ENCODE data around the gene PPEF1. TPM values are rescaled to one million over a fixed set of nuclear protein-coding genes. Genes with fewer than 3 reads are reported as not detected.

The PPEF1 gene
- total RNA-seq, 1 donor from 2014 or later, result 0.26 TPM

GRCh38 chrX:18682979-18683387 is 24.5 kb upstream of the PPEF1 start:
- Histone ChIP-seq H3K27ac (no peak overlapping the region), H3K4me2 (no peak overlapping the region), H3K27me3 (no peaks in the 10 kb centered on the region), H2AFZ (replicated peaks) (no peak overlapping the region), H3K9ac (no peak overlapping the region), H3F3A (ENCODE audit: low read depth) (no peaks in the 10 kb centered on the region), H3K36me3 (no peaks in the 10 kb centered on the region), H3K79me2 (ENCODE audit: low read depth) (no peaks in the 10 kb centered on the region), H3K4me1 (no peaks in the 10 kb centered on the region), H3K4me3 (no peak overlapping the region), H4K20me1 (ENCODE audit: low read depth) (no peaks in the 10 kb centered on the region), H3K9me3 (ENCODE audit: low read depth) (no peaks in the 10 kb centered on the region)
- H3K27me3 Mint-ChIP-seq (ENCODE audit: insufficient read depth, low read depth), result peaks cover 2% of the 10 kb centered on the region
- H3K4me1 Mint-ChIP-seq, result no peaks in the 10 kb centered on the region
- peaks cover 13% of the 10 kb centered on the region for H3K9me3 Mint-ChIP-seq
- TF ChIP-seq EZH2phosphoT487 (IDR thresholded peaks at IDR 0.05), result no peak
- TF ChIP-seq CTCF (IDR thresholded peaks at IDR 0.05), result no peak
- no peak for TF ChIP-seq EZH2 (IDR thresholded peaks at IDR 0.05)
- H3K4me3 Mint-ChIP-seq, result no peak overlapping the region
- no peak overlapping the region for H3K27ac Mint-ChIP-seq
- no peak for DNase-seq (ENCODE audit: low spot score)
- H3K36me3 Mint-ChIP-seq, result no peaks in the 10 kb centered on the region

- H3K4me1 Mint-ChIP-seq, result no peaks in the 10 kb centered on the region
- H3K27ac Mint-ChIP-seq, result no peak overlapping the region
Measured at GRCh38 chrX:18687856-18688495, 19.5 kb upstream of the PPEF1 start.

DNA sequence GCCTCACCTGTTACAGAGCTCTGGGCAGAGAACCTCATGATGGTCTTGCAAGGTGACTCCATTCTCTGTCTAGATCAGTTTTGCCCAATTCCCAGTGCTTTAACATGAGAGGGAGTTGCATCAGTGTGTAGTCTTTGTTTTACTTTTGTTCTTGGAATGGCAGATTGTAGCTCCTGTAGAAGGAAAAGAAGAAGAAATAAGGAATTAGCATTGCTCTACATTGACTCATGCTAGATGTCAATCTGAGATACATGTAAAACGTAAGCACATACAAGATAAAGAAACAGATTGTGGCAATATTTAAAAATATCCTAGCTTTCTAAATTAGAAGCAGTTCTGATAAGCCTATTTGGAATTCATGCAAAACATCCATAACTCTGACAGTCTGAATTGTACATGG is 16.0 kb upstream of the PPEF1 start:
- no peak overlapping the region for H3K4me2 ChIP-seq
- H3K4me1 Mint-ChIP-seq, result no peaks in the 10 kb centered on the region
- DNase-seq (ENCODE audit: low spot score), result no peak
- no peaks in the 10 kb centered on the region for H3K36me3 ChIP-seq
- no peak overlapping the region for H3K27ac ChIP-seq
- H3K4me1 ChIP-seq, result peaks cover 3% of the 10 kb centered on the region
- H3K9ac ChIP-seq, result no peak overlapping the region
- no peaks in the 10 kb centered on the region for H3K79me2 ChIP-seq (ENCODE audit: low read depth)
- peaks cover 14% of the 10 kb centered on the region for H3K9me3 Mint-ChIP-seq
- H3K27ac Mint-ChIP-seq, result no peak overlapping the region
- H3F3A ChIP-seq (ENCODE audit: low read depth), result no peaks in the 10 kb centered on the region
- no peaks in the 10 kb centered on the region for H3K36me3 Mint-ChIP-seq
- no peaks in the 10 kb centered on the region for H3K9me3 ChIP-seq (ENCODE audit: low read depth)
- H3K4me3 Mint-ChIP-seq, result no peak overlapping the region
- H4K20me1 ChIP-seq (ENCODE audit: low read depth), result no peaks in the 10 kb centered on the region
- no peaks in the 10 kb centered on the region for H3K27me3 ChIP-seq
- TF ChIP-seq EZH2 (IDR thresholded peaks at IDR 0.05), result no peak
- TF ChIP-seq EZH2phosphoT487 (IDR thresholded peaks at IDR 0.05), result no peak
- no peak for TF ChIP-seq CTCF (IDR thresholded peaks at IDR 0.05)
- H2AFZ ChIP-seq (replicated peaks), result no peak overlapping the region
- H3K4me3 ChIP-seq, result no peak overlapping the region
- no peaks in the 10 kb centered on the region for H3K27me3 Mint-ChIP-seq (ENCODE audit: insufficient read depth, low read depth)

More at GRCh38 chrX:18687856-18688495, 19.5 kb upstream of the PPEF1 start:
- no peaks in the 10 kb centered on the region for H3K79me2 ChIP-seq (ENCODE audit: low read depth)
- H3K36me3 ChIP-seq, result no peaks in the 10 kb centered on the region
- no peak overlapping the region for H3K27ac ChIP-seq
- DNase-seq (ENCODE audit: low spot score), result no peak
- H3K4me2 ChIP-seq, result no peak overlapping the region
- no peaks in the 10 kb centered on the region for H3K27me3 ChIP-seq
- no peak for TF ChIP-seq CTCF (IDR thresholded peaks at IDR 0.05)
- no peak for TF ChIP-seq EZH2phosphoT487 (IDR thresholded peaks at IDR 0.05)
- no peak for TF ChIP-seq EZH2 (IDR thresholded peaks at IDR 0.05)
- Mint-ChIP-seq H3K27me3 (ENCODE audit: insufficient read depth, low read depth) (no peaks in the 10 kb centered on the region), H3K9me3 (peaks cover 8% of the 10 kb centered on the region), H3K36me3 (no peaks in the 10 kb centered on the region), H3K4me3 (no peak overlapping the region)
- peaks cover 3% of the 10 kb centered on the region for H3K4me1 ChIP-seq
- H2AFZ ChIP-seq (replicated peaks), result no peak overlapping the region
- H3K9ac ChIP-seq, result no peak overlapping the region
- H3K9me3 ChIP-seq (ENCODE audit: low read depth), result no peaks in the 10 kb centered on the region
- no peaks in the 10 kb centered on the region for H4K20me1 ChIP-seq (ENCODE audit: low read depth)
- H3K4me3 ChIP-seq, result no peak overlapping the region
- no peaks in the 10 kb centered on the region for H3F3A ChIP-seq (ENCODE audit: low read depth)

Measured in neural progenitor cell (in vitro differentiated cells).